ENCODE measurements around the gene UBE2S.

DNA sequence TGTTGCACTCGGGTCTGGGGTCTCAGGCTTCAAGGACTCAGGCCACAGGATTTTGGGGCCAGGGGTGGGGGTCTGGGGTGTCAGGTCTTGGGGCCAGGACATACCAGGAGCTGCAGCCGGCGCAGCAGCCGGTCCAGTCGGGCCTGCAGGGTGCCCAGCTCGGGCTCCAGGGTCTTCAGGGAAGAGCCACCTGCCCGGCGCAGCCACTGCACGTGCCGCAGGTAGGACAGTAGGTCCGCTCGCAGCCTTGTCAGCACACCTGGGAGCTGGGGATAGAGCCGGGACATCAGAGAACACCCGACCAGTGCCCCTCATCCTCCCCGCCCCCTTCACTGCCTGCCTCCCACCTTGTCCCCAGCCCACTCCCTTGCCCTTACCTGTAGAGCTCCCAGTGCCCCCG lies 39.5 kb downstream of the UBE2S start:
- no peak for TF ChIP-seq KLF16 (tag by site-specific recombination; IDR thresholded peaks at IDR 0.05)
- TF ChIP-seq SETDB1 (IDR thresholded peaks at IDR 0.05; ENCODE audit: insufficient read length, low read length) = no peak
- TF ChIP-seq PBX3 (CRISPR knock-in tag; IDR thresholded peaks at IDR 0.05) = no peak
- TF ChIP-seq SP2 (tag by site-specific recombination; IDR thresholded peaks at IDR 0.05) = no peak
- TF ChIP-seq, protein P1, sequence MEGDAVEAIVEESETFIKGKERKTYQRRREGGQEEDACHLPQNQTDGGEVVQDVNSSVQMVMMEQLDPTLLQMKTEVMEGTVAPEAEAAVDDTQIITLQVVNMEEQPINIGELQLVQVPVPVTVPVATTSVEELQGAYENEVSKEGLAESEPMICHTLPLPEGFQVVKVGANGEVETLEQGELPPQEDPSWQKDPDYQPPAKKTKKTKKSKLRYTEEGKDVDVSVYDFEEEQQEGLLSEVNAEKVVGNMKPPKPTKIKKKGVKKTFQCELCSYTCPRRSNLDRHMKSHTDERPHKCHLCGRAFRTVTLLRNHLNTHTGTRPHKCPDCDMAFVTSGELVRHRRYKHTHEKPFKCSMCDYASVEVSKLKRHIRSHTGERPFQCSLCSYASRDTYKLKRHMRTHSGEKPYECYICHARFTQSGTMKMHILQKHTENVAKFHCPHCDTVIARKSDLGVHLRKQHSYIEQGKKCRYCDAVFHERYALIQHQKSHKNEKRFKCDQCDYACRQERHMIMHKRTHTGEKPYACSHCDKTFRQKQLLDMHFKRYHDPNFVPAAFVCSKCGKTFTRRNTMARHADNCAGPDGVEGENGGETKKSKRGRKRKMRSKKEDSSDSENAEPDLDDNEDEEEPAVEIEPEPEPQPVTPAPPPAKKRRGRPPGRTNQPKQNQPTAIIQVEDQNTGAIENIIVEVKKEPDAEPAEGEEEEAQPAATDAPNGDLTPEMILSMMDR (tag by site-specific recombination; IDR thresholded peaks at IDR 0.05) = no peak
- no peak for TF ChIP-seq PRDM10 (tag by site-specific recombination; IDR thresholded peaks at IDR 0.05)
- TF ChIP-seq ZNF24 (tag by site-specific recombination; IDR thresholded peaks at IDR 0.05) = no peak
- TF ChIP-seq ZNF692 (tag by site-specific recombination; IDR thresholded peaks at IDR 0.05) = no peak
- TF ChIP-seq TCF7L2 (IDR thresholded peaks at IDR 0.05; ENCODE audit: borderline replicate concordance, low read depth, low read length) = no peak
- no peak for TF ChIP-seq ZNF239 (tag by site-specific recombination; IDR thresholded peaks at IDR 0.05)
- TF ChIP-seq, protein P2, sequence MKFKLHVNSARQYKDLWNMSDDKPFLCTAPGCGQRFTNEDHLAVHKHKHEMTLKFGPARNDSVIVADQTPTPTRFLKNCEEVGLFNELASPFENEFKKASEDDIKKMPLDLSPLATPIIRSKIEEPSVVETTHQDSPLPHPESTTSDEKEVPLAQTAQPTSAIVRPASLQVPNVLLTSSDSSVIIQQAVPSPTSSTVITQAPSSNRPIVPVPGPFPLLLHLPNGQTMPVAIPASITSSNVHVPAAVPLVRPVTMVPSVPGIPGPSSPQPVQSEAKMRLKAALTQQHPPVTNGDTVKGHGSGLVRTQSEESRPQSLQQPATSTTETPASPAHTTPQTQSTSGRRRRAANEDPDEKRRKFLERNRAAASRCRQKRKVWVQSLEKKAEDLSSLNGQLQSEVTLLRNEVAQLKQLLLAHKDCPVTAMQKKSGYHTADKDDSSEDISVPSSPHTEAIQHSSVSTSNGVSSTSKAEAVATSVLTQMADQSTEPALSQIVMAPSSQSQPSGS (tag by site-specific recombination; IDR thresholded peaks at IDR 0.05; ENCODE audit: low read depth) = no peak
- TF ChIP-seq, protein P3, sequence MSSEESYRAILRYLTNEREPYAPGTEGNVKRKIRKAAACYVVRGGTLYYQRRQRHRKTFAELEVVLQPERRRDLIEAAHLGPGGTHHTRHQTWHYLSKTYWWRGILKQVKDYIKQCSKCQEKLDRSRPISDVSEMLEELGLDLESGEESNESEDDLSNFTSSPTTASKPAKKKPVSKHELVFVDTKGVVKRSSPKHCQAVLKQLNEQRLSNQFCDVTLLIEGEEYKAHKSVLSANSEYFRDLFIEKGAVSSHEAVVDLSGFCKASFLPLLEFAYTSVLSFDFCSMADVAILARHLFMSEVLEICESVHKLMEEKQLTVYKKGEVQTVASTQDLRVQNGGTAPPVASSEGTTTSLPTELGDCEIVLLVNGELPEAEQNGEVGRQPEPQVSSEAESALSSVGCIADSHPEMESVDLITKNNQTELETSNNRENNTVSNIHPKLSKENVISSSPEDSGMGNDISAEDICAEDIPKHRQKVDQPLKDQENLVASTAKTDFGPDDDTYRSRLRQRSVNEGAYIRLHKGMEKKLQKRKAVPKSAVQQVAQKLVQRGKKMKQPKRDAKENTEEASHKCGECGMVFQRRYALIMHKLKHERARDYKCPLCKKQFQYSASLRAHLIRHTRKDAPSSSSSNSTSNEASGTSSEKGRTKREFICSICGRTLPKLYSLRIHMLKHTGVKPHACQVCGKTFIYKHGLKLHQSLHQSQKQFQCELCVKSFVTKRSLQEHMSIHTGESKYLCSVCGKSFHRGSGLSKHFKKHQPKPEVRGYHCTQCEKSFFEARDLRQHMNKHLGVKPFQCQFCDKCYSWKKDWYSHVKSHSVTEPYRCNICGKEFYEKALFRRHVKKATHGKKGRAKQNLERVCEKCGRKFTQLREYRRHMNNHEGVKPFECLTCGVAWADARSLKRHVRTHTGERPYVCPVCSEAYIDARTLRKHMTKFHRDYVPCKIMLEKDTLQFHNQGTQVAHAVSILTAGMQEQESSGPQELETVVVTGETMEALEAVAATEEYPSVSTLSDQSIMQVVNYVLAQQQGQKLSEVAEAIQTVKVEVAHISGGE (tag by site-specific recombination; conservative IDR thresholded peaks at IDR 0.05; ENCODE audit: low read depth) = no peak
- TF ChIP-seq ZNF274 (IDR thresholded peaks at IDR 0.05; ENCODE audit: low read length) = no peak
- no peak for TF ChIP-seq ZNF274 (tag by site-specific recombination; IDR thresholded peaks at IDR 0.05; ENCODE audit: borderline replicate concordance)

Data from HEK293 (cell line).